WI38 (cell line): ENCODE measurements around the gene CNPY4.

ENCODE experiments used
- H3K4me3 ChIP-seq: 2 replicates; pipeline ENCODE4 v1.5.1; 2011; ENCODE audit warnings: low read depth, mild to moderate bottlenecking, control low read depth, low read length
- CTCF ChIP-seq: IDR thresholded peaks from 2 replicates; pipeline ENCODE4 v1.5.1; 2012; ENCODE audit warnings: low read depth, mild to moderate bottlenecking, control low read depth, low read length

CNPY4 gene

DNA sequence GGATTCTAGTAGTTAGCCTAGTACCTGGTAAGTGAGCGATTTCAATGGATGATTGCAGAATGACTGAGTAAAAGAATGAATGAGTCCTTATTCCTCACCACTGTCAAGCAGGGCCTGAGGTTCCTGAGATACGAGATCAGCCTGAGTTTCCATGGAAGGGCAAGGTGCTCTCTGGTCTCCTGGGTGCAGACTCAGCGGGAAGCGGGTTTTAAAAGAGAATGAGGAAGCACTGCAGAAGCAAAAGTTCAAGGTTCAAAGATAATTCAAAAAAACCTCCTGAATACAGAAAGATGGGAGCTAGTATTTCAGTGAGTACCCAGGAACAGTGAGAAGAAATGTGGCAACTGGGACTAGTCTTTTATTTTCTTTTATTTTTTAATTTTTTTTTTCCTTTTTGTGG is 42.2 kb upstream of the CNPY4 start:
- no peak overlapping the region for H3K4me3 ChIP-seq
- no peak for TF ChIP-seq CTCF

DNA sequence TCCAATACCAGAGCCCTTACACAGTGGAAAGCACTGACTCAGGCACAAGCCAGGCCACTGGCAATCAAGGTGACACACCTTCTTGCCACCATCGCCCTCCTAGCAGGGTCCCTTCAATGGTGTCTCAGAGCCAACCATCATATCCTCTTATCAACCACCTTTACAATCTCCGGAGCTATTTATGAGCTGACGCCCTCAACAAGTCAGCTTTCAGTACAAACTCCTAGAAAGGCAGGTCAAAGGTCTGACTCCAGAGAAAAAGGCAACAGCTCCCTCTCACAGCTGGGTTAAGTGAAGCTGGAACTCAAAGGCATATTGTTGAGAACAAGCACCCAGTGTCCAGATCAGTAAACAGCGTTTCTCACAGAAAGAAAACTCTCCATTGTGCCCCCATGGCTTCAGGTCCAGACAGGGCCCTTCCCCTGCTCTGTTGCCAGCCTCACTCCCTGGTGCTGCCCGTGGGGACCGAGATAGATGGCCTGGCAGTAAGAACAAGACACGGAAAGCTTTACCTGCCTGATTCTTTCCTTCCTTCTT is 40.3 kb upstream of the CNPY4 start:
- H3K4me3 ChIP-seq, result no peak overlapping the region
- TF ChIP-seq CTCF, result no peak

DNA sequence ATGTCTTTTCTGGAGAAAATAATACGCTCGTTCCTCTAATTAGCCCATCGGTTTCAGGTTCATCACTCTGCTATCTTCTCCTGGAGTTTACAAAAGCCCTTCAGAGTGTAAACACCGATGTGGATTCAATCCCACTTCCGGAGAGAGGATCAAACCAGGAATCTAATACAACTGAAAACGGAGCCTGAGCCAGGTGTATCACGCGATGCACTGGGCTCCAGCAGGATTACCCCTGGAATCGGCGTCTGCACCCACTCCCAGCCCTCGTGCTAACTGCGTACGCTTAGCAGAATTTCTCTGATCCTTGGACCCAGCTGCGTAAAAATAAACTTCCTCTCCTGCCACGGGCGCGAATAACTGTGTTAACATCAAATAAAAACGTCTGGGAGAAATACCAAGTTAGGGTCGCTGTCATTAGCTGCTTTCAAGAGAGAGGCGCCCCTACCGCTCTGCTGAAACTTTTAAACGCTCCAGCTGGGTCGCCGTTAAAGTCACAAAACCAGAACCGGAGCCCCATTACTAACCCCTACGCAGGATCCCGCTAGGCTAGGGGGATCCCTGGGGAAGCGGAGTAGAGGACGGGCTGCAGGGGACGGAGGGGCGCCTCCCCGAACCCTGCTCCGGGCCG is 38.4 kb upstream of the CNPY4 start:
- no peak for TF ChIP-seq CTCF
- H3K4me3 ChIP-seq, result peak overlapping the region; percentile 84

DNA sequence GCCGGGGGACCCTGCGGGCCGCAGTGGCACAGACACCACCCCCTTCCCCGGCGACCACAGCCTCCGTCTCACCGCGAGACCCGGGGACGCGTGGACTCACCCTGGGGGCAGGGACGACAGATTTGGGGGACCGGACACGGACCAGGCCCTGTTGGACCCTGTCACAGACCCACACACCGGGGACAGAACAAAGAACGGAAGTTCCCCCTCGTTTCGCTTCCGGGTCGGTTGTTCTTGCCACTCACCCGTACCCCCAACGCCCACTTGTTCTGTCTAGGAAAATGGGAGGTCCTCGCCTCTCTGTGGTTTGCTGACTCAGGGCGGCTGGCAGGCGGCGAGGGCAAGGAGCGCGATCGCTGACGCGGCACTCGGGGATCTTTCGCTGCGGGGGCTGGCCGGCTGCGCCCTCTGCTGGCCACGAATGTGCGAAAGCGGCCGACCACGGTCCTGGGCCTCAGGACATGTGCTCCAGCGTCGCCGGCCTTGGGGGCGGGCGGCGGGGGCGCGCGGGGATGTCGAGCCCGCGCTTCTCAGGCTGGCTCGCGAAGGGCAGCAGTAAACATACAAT is 37.8 kb upstream of the CNPY4 start, which contains the start of gene ZNF3:
Gene ZNF3 (minus strand): TSS at position 189 of the 568 bp plus-strand sequence. CDS start 4,366 bp downstream, outside the sequence.
- TF ChIP-seq CTCF, result peak; percentile 70
- peak within 1 kb of the TSS; percentile 84 for H3K4me3 ChIP-seq

GRCh38 chr7:100082978-100083377 is 36.5 kb upstream of the CNPY4 start:
- no peak overlapping the region for H3K4me3 ChIP-seq
- no peak for TF ChIP-seq CTCF

DNA sequence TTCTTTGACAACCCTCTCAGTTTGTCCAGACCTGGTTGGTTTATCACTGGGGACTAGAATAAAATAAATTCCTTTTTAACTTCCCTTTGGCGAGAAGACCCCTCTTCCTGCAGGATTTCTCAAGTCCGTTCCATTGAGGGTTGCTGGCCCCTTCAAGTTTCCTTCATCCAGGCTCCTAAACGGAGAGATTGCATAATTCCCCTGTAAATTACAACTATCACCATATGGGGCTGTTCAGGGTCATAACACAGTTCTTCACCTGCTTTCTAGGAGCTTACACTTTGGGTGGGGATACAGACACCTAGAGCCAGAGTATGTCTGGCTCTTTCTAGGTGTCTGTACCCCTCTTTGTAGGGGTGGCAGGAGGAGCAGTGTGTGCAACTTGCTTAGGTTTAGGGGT is 33.9 kb upstream of the CNPY4 start:
- H3K4me3 ChIP-seq, result no peak overlapping the region
- TF ChIP-seq CTCF, result no peak

DNA sequence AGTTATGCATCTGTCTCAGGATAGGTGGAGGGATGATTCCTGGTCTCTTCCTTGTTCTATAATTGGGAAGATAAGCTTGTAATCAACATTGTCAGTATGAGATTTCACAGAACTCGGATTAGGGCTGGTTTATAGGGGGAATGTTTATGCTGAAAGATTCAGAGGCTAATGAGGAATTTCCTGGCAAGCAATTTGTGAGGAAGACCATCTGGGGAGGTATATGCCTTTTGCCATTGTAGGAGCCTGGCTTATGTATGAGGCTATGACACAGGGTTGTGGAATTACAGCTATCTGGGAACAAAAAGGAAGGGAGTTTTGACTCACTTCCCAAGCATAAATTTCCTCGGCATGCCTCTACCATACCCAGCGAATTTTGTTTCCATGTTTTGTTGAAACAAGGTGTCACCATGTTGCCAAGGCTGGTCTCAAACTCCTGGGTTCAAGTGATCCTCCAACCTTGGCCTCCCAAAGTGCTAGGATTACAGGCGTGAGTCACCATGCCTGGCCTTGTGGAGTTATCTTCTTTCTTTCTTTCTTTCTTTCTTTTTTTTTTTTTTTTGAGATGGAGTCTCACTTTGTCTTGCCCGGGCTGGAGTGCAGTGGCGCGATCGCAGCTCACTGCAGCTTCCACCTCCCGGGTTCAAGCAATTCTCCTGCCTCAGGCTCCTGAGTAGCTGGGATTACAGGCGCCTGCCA is 32.2 kb upstream of the CNPY4 start:
- no peak for TF ChIP-seq CTCF
- no peak overlapping the region for H3K4me3 ChIP-seq
